GF-D8 (cell line): ENCODE results near the gene ARHGAP44.
"Not testable (repeated sequence)": the region's sequence is repeated elsewhere in the genome, so short reads cannot be mapped to it uniquely, and the experiment has no call there.

Experiments
- DNase-seq: peaks from one replicate; lab custom pipeline; 2025; lab: John Stamatoyannopoulos, UW

Gene ARHGAP44

DNA sequence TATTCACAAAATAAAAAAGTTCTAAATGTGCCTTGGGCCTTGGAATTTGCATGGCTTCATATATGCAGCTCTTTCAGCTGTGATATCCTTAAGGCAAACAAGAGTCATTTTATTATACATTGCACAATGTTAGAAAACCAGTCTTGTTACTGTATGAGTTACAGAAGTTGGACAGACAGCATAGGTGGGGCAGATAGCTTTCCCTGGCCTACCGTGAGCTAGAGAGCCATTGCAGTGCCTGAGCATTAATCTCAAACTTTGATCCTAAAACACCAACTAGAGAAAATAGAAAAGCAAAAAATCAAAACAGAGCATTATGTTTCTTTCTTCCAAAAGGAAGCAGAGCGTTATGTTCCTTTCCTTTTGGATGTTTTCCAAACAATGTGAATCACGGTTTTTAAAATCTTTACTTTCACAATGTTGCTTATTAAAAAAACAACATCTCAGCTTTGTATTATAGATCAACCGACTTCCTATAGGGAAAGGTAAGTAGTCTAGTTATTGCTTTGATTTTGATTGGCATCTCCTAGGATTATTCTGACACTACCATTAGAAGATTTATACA lies 32.2 kb downstream of the ARHGAP44 start:
- DNase-seq: no peak

DNA sequence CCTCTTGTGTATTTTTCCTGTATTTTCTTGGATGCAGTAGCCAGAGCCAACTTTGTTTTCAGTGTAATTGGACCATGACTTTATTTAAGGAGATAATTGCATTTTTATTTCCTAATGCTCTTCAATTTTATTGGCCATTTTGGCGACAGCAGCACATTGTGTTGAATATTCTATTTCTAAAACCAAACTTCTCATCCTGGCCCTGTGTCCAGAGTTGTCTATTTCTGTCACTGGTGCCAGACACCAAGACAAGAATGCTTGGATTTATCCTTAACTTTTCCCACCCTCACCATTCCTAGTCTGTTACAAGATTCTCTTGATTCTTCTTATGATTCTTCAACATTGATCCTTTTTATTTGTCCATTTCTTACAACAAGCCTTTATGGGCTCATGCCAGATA lies 37.1 kb downstream of the ARHGAP44 start:
- DNase-seq: no peak

DNA sequence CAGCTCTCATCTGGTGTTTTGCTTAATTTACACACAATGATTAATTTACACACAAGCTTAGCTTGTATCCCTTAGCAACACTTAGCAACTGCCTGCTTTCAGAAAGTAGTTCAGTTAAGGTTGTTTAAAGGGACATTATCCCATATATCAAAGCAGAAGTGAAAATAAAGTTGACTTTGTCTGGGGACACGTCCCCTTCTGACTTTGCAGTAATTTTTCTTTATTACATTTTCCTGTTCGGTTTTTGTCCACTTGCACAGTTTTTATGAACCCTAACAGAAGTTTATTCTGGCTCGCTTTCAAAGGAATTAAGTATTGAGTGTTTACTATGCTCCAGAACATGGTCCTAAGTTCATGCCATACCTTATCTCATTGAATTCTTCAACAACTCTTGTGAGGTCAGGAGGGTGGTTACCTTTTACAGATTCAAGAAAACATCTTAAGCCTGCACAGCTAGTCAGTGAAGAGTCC lies 41.5 kb downstream of the ARHGAP44 start:
- DNase-seq: no peak

GRCh38 chr17:12831839-12832238 lies 42.5 kb downstream of the ARHGAP44 start:
- no peak for DNase-seq

- DNase-seq: no peak
These were observed 49.7 kb downstream of the ARHGAP44 start for GRCh38 chr17:12839042-12839441.

DNA sequence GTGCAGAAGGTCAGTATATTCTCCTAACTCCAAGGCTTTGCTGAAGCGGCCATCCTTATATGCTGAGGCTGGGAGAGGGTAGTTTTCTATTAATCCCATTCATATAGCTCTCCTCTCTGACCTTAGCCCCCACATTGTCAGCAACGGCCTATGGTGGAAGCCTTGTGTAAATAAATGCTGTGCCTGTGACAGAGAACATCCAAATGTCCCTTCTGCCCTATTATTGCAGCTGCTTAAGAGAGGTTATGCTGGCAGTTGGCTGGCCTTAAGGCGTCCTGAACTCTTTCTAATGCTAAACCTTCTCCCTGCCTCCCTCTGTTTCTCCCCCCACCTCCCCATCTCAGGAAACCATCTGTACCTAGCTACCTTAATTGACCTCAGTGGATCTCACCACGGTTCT lies 53.6 kb downstream of the ARHGAP44 start:
- no peak for DNase-seq

GRCh38 chr17:12850996-12851395 lies 61.7 kb downstream of the ARHGAP44 start:
- no peak for DNase-seq

DNA sequence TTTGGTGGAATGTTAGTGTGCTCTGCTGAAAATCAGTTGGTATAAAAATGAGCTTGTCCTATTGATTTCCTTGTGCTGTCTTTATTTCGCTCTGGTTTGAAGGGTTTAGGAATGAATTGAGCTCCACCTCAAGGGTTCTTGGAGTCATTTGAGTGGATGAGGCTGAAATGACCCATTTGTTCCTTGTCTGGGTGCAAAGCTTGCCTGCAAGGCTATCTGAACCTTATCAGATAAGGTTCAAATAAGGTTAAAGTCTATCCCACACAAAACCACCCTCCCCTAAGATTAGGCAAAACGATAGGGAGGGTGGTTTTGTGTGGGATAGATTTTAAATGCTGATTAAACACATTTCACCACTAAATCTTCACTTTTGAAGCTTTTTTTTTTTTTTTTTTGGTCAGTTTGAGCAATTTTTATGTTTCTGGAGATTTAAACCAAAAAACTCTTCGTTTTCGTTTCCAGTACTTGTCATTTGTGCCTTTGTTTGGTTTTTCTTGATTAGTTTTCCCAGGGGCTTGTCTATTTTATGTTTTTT lies 62.7 kb downstream of the ARHGAP44 start:
- no peak for DNase-seq

DNA sequence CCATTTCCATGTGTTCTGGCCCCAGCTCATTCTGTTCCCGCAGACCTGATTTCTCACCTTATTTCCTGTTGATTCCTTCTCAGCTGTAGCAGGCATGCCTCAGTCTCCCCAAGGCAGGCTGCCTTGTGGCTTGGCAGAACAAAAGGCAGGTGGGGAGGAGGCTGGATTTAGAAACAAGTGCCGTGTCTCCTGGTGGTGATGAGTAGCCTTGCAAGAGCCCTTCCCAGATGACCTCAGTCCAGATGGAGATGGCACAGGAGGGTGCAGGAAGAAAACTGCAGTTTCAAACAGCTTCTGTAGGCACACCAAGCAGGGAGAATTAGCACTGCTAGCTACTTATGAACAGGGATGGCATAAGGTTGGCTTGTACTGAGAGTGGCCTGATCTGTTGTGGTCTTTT lies 64.6 kb downstream of the ARHGAP44 start:
- DNase-seq: no peak

GRCh38 chr17:12856416-12856815 lies 67.1 kb downstream of the ARHGAP44 start:
- DNase-seq: peak; percentile 3

- no peak for DNase-seq
These were observed 68.3 kb downstream of the ARHGAP44 start for GRCh38 chr17:12857592-12857991.

DNA sequence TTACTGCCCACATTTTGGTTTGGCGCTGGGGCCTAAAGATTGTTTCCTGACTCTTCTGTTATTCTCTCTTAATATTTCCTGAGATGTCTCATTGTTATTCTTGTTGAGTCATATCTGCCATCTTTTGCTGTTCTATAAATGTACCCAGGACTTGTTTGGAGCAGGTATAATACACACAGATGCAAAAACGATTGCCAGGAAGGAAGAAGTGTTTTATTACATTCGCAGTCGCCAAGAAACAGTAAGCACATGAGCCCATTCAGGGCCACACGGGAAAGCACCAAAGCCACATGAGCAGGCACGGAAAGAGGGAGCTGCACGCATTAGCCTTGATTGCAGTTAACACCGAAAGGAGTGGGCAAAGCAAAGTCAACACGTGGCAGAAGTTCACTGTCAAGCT lies 70.2 kb downstream of the ARHGAP44 start:
- DNase-seq: no peak

DNA sequence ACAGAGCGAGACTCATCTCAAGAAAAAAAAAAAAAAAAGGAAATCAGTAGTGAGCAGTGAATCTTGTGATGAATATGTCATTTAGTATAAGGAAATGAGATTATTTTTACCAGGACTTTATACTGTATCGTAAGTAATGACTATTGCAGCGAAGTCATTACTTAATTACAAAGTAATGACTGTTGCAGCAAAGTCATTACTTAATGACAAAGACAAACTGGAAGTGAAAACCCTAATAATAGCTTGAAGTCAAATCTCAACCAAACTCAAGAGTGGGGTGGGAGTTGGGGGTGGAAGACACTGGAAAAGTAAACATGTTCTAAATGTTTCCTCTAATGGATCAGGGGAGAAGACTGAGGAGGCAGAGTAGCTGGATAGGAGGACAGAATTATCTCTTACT lies 76.5 kb downstream of the ARHGAP44 start:
- DNase-seq: no peak

- DNase-seq: no peak
These were observed 76.9 kb downstream of the ARHGAP44 start for GRCh38 chr17:12866244-12866643.

DNA sequence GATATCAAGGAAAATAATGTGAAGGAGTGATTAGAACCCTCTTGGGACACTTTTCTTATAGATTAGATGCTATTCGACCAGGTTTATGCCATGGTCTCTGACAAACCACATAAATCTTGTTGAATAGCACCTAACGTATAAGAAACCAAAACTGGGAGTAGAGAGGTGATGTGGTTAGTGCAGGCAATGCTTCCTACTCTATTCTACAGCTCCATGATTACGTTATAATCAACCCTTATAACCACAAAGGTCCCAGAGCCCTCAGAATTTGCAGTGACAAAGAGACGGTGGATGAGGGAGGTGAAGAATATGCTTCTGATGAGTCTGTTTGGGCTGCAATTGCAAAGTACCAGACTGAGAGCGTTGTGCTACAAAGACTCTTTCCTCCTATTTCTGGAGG lies 78.4 kb downstream of the ARHGAP44 start:
- DNase-seq: no peak

GRCh38 chr17:12873415-12874125 lies 84.3 kb downstream of the ARHGAP44 start:
- DNase-seq: not testable (repeated sequence)

GRCh38 chr17:12877953-12878669 lies 88.8 kb downstream of the ARHGAP44 start:
- no peak for DNase-seq

GRCh38 chr17:12879096-12879495 lies 89.8 kb downstream of the ARHGAP44 start:
- not testable (repeated sequence) for DNase-seq

DNA sequence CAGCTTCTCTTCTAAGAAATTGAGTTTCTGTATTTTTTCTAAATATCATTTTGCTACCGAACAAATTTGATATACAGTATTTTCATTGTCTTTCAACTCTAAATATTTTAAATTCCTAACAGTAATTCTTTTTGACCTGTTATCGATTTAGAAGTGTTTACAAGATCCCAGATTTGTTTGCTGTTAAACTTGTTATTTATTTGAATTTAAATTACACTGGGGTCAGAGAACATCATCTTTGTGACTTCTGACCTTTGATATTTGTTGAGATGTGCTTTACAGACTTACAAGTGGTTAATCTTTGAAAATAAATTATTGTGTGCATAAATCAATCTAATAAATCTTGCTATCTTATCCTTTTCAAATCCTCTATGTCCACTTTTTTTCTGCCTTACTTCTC lies 94.2 kb downstream of the ARHGAP44 start:
- DNase-seq: no peak

DNA sequence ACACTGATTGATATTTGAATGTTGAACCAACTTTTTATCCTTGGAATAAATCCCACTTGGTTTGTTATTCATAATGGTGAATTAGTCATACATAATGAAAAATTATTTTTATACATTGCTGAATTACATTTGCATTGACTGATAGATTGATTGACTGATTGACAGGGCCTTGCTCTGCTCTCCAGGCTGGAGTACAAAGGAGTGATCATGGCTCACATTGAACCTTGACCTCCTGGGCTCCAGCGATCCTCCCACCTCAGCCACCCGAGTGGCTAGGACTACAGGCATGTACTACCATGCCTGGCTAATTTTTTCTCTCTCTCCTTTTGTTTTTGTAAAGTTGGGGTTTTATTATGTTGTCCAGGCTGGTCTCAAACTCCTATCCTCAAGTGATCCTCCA lies 97.8 kb downstream of the ARHGAP44 start:
- no peak for DNase-seq

DNA sequence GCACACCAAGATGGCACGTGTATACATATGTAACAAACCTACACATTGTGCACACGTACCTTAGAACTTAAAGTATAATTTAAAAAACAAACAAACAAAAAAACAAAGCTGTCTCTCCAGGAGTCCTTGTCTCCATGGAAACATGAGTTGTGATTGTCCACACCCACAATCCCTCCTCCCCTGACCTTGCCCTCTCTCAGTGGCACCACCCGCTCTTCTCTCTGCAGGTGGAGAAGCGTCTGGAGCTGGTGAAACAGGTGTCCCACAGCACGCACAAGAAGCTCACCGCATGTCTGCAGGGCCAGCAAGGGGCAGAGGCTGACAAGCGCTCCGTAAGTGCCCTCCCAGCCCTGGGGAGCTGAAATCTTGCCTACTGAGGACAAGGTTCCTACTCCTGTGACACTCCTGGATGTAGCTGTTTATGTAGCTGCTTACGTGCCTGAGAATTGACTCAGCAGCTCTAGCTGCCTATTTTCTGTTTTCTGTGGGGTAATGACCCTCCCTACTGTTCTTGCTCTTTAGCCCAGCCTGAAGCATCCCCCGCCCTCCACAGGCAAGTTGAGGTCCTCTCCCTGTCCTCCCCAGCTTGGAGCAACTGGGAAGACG lies 107.0 kb downstream of the ARHGAP44 start:
- DNase-seq: no peak

- DNase-seq: no peak
These were observed 108.8 kb downstream of the ARHGAP44 start for GRCh38 chr17:12898110-12898509.

- DNase-seq: no peak
These were observed 110.3 kb downstream of the ARHGAP44 start for GRCh38 chr17:12899604-12900003.
